Stimulated activated CD4-positive, alpha-beta T cell treated with anti-CD3 and anti-CD28 coated beads, Interleukin-12 subunit alpha, Interleukin-12 subunit beta, amount 100 ng/mL, for 4 hours (primary cell): Measurements from ENCODE around the gene RAB1B.

ENCODE experiments used
- DNase-seq: peaks from one replicate; pipeline ENCODE4 v3.0.0-alpha.2; 2020

Gene RAB1B

DNA sequence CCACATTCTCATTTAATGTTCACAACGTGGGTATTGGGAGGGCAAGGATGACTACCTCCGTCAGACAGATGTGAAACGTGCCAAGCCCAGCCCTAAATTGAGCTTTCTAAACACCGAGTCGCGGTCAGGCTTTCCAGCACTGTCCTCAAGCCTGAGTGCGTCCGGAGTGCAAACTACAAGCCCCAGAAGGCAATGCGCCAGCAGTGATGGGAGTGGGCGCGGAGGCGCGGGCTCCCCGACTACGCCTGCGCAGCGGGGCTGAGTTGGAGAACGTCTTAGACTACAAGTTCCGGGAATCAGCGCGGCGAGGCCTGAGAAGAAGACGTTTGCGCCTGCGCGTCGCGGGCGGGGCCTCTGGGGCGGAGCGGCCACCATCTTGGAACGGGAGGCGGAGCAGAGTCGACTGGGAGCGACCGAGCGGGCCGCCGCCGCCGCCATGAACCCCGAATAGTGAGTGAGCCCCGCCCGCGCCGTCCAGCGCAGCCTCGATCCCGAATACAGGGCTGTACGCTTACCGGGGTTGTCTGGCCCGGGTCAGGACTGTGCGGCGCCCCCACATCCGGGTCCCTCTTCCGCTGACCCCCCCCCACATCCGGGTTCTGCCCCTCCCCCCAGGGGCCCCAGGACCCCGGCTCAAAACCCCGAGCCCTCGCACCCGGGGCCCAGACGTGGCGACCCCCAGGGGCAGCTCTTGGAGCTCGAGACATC lies at the start of gene RAB1B:
Gene RAB1B (plus strand): TSS at position 396 of the 708 bp plus-strand sequence. CDS start 41 bp downstream, at position 437.
- peak; percentile 99 for DNase-seq

DNA sequence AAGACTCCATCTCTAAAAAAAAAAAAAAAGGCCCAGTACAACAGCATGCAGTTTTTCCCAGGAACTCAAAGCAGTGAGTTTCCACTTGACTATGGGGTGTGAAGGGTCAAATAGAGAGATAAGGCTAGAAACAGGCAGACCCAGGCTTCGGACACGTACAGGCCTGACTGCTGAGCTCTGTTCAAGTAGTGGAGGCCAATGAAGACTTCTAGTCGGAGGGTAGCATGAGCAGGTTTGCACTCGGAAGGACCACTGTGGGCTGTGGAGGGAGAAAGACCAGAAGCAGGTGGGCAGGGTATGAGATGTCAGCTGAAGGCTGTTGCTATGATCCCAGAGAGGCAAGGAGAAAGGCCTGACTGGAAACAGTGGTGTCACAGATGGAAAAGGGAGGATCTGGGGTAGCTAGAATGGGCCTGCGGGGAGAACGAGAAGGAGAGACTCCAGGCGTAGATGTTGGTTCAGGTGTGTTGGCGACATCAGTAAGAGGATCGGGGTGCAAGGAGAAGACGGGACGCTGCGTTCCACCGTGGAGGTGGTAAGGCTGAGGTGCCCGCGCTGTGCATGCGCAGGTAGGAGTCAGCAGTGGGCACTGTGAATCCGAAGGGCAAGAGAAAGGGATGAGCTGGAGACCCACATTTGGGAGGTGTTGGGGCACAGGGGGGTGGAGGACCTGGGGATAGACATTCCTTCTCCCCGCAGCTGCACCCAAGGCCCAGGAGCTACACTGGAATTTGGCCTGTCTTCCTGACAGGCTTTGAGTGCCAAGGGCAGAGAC lies 49.4 kb upstream of the RAB1B start:
- no peak for DNase-seq

- DNase-seq: no peak
Observed at GRCh38 chr11:66219846-66220565, 48.4 kb upstream of the RAB1B start.

- DNase-seq: no peak
Observed at GRCh38 chr11:66220566-66220935, 47.9 kb upstream of the RAB1B start.

- no peak for DNase-seq
Observed at GRCh38 chr11:66221012-66221411, 47.4 kb upstream of the RAB1B start.

DNA sequence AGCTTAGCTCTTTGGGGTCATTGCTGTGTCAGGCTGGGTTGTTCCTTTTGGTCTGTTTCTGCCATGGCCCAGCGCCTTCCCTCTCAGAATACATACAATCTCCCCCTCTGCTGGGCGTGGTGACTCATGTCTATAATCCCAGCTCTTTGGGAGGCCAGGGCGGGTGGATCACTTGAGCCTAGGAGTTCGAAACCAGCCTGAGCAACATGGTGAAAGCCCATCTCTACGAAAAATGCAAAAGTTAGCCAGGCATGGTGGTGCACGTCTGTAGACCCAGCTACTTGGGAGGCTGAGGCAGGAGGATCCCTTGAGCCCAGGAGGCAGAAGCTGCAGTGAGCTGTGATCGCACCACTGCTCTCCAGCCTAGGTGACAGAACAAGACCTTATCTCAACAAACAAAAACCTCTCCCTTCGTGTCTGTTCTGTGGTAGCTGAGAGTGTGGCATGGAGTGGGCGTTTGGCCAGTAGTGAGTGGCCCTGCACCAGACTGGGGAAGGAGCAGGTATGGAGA lies 46.7 kb upstream of the RAB1B start:
- no peak for DNase-seq

- peak; percentile 88 for DNase-seq
Observed at GRCh38 chr11:66222358-66223149, 45.9 kb upstream of the RAB1B start.

DNA sequence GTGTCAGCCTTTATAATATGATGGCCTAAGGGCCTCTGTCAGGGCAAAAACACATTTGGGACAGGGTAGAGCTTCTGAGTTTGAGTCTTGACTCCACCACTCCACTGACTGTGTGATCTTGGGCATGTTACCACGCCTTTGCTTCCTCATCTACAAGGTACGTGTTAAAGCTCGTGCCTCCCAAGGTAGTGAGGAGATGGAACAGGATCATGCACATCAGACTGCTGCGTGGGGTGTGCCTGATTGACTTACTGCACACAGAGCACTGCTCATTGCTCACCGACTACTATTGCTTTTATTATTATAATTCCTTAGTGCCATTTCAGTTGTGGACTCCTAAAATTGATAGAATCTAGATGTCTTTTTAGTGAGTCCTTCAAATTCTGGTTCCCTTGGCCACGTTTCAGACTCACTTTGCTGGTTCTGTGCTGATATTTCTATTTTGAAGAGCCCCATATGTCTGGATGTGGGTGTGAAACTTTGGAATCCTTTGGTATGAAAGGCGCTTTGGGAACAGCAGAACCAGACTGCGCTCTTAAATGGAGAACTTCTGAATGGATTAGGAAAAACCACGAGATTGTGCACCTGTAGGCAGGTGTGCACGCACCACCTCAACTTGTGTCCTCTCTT lies 44.1 kb upstream of the RAB1B start:
- no peak for DNase-seq

DNA sequence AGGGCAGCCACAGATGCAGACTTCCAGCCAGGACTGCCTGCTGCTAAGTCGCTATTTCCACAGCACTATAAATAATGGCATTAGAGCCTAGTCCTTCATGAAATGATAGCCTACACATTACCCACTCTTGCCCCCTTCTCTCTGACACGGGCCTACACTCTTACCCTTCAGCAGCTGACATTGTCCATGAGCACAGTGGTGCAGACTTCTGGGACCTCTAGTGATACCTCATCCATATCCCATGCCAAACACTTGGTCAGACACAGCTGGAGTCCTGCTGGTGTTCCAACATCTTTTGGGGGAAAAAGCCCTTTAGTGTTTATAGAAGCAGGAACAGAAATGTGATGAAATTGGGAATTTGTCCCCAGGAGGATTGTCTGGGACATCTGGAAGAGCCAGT lies 43.4 kb upstream of the RAB1B start:
- DNase-seq: no peak

DNA sequence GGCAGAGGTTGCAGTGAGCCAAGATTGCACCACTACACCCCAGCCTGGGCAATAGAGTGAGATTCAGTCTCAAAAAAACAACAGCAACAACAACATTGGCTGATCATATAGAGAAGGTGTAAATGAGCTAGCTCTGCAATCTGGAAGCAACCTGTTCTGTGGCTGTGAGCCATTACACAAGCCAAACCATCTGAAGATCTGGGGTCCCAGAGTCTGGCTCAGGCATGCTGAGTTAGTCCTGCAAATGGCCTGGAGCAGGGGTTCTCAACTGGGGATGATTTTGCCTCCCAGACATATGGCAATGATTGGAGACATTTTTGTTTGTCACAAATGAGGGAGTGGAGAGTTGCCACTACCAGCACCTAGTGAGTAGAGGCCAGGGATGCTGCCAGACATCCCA lies 42.3 kb upstream of the RAB1B start:
- DNase-seq: no peak

GRCh38 chr11:66227700-66228099 lies 40.7 kb upstream of the RAB1B start:
- DNase-seq: no peak

DNA sequence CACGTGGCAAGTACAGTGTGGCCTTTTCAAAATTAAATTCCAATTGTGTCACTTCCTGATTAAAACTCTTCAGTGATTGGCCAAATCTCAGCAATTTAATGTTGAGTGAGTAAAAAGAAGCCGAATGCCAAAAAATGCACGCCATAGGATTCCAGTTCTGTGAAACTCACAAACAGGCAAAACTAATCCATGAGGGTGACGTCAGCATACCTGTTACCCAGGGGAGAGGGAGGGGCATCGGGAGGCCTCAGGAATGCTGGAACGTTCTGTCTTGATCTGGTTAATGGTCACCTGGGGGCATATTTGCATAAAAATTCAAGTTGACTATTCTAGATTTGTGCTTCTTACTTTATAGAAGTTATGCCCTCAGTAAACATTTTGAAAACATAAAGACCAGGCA lies 39.9 kb upstream of the RAB1B start:
- no peak for DNase-seq

DNA sequence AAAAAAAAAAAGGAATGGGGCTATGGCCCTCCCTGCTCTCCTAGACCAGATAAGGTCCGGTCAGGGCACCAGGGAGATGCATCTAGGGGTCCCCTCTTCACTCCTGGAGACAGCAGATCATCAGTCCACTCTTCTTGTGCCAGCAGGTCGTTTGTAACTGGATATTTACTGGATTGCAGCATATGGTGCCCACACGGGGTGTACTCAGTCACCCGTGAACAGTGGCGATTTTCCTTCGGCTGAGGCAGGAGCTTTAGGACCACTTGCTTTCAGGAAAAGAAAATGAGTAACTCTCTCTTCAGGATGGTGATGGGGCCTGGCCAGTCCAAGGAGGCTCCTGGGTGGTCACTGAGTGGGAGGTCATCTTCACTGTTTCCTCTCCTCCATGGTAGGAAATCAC lies 38.3 kb upstream of the RAB1B start:
- no peak for DNase-seq

DNA sequence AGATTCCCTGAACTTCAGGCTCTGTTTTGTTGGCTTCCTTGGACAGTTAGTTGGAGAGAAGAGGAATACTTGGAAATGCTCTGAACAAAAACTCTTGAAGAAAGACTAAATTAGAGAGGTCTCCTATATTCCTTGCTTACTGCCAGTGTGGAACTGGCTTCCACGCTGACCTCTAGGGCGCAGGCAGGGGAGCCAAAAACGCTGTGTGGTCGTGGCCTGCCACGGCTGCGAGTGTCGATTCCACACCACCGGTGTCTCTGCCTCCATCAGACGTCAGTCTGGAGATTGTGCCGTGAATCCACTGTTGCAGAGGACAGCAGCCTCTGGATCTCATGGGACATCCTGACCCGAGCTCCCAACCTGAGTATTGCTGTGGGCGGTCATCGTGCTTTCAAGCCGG lies 37.5 kb upstream of the RAB1B start:
- DNase-seq: no peak

GRCh38 chr11:66231561-66231960 lies 36.9 kb upstream of the RAB1B start:
- DNase-seq: no peak

DNA sequence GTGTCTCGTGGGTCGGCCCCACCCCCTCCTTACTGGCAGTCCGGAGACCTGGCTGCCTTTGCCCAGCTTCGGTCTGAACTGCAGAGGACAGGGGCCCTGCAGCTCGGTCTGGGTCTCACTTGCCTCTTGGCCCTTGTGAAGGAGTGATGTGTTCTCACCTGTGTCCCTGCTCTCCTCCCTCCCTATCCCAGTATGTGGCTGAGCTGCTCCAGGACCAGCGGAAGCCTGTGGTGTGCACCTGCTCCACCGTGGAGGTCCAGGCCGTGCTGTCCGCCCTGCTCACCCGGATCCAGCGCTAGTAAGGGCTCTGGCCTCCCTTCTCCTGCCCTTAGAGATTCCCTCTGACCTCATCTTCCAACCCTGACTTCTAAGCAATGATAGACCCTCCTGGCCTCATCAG lies 35.7 kb upstream of the RAB1B start:
- no peak for DNase-seq

DNA sequence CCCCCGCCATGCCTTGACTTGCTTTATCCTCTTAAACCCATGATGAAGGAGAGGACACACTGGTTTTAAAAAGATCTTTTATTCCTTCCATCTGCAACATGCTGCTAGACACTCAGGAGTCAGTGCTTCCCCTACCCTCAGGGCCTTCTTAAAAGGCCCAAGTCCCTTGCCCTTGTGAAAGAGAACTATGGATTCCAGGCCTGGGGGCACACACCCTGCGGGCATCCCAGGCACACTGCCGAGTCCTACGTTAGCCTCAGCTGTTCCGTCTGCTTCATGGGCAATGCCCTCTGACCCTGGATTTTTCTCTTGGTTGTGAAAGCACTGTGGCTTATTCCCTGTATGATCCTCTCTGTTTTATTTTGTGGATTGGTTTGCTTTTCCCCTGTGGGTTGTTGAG lies 35.1 kb upstream of the RAB1B start:
- no peak for DNase-seq

DNA sequence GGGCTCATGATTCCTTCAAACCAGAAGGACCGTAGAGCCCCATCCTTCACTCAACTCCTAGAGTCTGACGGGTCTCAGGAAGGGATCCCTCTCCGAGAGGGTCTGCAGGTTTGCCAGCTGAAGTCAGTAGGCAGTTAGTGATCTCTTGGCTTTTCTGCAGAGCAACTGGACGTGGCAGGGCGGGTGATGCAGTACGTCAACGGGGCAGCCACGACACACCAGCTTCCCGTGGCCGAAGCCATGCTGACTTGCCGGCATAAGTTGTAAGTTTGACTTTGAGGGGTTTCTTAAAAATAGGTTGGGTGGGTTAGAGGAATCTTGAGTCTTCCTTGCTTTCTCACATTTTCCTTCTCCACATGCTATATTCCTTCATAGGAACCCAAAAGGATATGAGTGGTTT lies 33.3 kb upstream of the RAB1B start:
- no peak for DNase-seq

DNA sequence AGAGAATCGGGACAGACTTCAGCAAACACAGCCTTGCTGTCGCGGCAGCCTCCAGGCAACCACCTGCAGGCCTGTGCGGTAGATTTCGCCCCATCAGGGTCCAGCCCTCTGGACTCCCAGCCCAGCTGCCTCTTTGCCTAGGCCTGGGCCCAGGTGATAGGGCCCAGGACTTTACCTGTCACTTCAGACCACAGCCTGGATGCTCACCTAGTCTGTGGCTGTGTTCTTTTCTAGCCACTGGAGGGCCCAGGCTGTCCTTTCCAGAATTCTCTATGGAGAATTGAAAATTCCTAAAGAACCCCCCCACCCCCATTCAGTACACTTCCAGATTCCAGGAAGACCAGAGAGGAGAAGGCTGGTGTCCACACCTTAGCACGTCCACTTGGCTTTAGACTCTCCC lies 30.6 kb upstream of the RAB1B start:
- no peak for DNase-seq

DNA sequence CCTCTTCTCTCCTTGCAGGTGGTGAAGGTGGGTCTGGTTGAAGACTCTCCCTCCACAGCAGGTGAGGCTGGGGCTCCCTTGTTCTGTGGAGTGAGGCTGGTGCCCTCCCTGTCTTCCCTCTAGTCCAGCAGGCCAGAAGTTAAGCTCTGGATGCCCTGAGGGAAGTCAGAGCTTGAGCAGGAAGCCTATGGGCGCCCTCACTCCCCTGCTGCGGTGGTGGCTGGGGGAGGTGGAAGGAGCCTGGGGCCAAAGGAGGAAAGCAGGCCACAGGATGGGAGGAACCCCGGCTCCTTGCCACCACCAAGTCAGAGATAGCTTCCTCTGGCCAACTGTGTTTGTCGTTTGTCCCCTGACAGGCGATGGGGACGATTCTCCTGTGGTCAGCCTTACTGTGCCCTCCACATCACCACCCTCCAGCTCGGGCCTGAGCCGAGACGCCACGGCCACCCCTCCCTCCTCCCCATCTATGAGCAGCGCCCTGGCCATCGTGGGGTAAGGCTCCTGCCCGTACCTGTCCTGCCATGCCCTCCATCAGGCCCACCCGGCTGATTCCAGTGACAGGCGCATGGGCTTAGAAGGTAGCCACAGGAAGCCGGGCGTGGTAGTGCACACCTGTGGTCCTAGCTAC lies 29.5 kb upstream of the RAB1B start:
- DNase-seq: no peak

DNA sequence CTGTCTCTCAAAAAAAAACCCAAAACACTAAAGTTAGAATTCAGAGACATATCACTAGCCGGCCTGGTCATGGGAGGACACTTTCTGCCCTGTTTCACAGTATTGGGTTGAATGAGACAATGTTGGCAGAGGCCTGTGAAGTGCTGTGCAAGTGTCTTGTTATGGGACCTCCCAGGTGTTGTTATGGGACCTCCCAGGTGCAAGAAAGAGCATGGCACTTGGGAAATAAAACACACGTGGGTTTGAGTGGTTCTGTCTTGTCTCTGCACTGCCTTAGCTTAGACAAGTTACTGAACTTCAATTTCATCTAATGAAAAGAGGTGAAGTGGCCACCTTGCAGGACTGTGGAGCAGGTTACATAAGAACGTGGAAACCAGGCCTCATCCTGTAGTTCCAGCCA lies 28.9 kb upstream of the RAB1B start:
- no peak for DNase-seq
